GM12878 (cell line): ENCODE measurements around the gene LRCH4. TPM values are rescaled to one million over a fixed set of nuclear protein-coding genes. Genes with fewer than 3 reads are reported as not detected.
"Not testable (repeated sequence)": the region's sequence is repeated elsewhere in the genome, so short reads cannot be mapped to it uniquely, and the experiment has no call there.

Source experiments
- ATAC-seq: fragments of 200-7000 bp; cut with Tn5 transposase; 3 replicates; pipeline ENCODE4 v1.9.1; 2020; ENCODE audit warnings: mild to moderate bottlenecking, moderate library complexity
- BruUV-seq: library from RNA; stranded (reverse); fragments of 400-500 nt; replicated peaks from 2 replicates; lab custom pipeline; 2021; lab: Mats Ljungman, UMichigan
- CTCF ChIA-PET: fragments of 300-600 bp; sonication (Branson Sonifier 250); formaldehyde crosslinking; extraction: SDS; loops from one replicate; lab custom pipeline; 2021; ENCODE audit warnings: inconsistent platforms; lab: Yijun Ruan, JAX
- POLR2A ChIA-PET: fragments of 350-600 bp; formaldehyde crosslinking; extraction: SDS; loops from one replicate; lab custom pipeline; 2021; ENCODE audit warnings: inconsistent platforms; lab: Charles Lee
- RAD21 ChIA-PET: fragments of 300-600 bp; sonication (Branson Sonifier 250); formaldehyde crosslinking; loops from one replicate; lab custom pipeline; 2023; ENCODE audit warnings: antibody characterized with exemption; ENCODE audit not compliant: unreplicated experiment; lab: Charles Lee
- SMC1A ChIA-PET: fragments of 300-600 bp; sonication (Branson Sonifier 250); formaldehyde crosslinking; loops from one replicate; lab custom pipeline; 2023; ENCODE audit not compliant: unreplicated experiment, uncharacterized antibody; lab: Charles Lee
- DNase-seq: peaks from one replicate; pipeline ENCODE4 v3.0.0-alpha.2; 2011; ENCODE audit warnings: low read depth, low spot score
- FAIRE-seq: peaks from 3 replicates; lab custom pipeline; 2011; peaks lifted over from hg19 to GRCh38; lab: Jason Lieb, UNC
- H2AFZ ChIP-seq: 2 replicates; pipeline ENCODE4 v1.6.0; 2011; ENCODE audit warnings: low read depth, low read length, control low read depth; ENCODE audit not compliant: control insufficient read depth
- H3K27ac ChIP-seq: 2 replicates; pipeline ENCODE4 v1.5.1; 2011; ENCODE audit warnings: control low read depth; ENCODE audit not compliant: control insufficient read depth, insufficient read depth
- H3K27me3 ChIP-seq, 2 experiments: replicated peaks in 1 of 2; 2 replicates each; pipeline versions ENCODE4 v1.6.0 to v1.6.1; 2011; ENCODE audit warnings: low read length in 1 of 2; ENCODE audit not compliant: control insufficient read depth in 2 of 2, insufficient read depth in 2 of 2
- H3K36me3 ChIP-seq, 2 experiments: 2 replicates each; pipeline ENCODE4 v1.5.1; 2011; ENCODE audit warnings: low read length in 1 of 2; ENCODE audit not compliant: control insufficient read depth in 2 of 2, insufficient read depth in 2 of 2
- H3K4me1 ChIP-seq: 2 replicates; pipeline ENCODE4 v1.6.1; 2011; ENCODE audit warnings: mild to moderate bottlenecking, low read length, moderate library complexity, mixed read lengths; ENCODE audit not compliant: control insufficient read depth, insufficient read depth
- H3K4me2 ChIP-seq: 2 replicates; pipeline ENCODE4 v1.6.0; 2011; ENCODE audit warnings: control low read depth; ENCODE audit not compliant: control insufficient read depth, insufficient read depth
- H3K4me3 ChIP-seq: fragments of 200-600 bp; sonication (generic); 2 replicates; pipeline ENCODE4 v1.5.1; 2016
- H3K79me2 ChIP-seq: 2 replicates; pipeline ENCODE4 v1.6.0; 2011; ENCODE audit warnings: low read length; ENCODE audit not compliant: control insufficient read depth, insufficient read depth
- H3K9ac ChIP-seq: 2 replicates; pipeline ENCODE4 v1.8.0; 2011; ENCODE audit warnings: low read length, control low read depth, mixed read lengths; ENCODE audit not compliant: control insufficient read depth, insufficient read depth
- H3K9me3 ChIP-seq: replicated peaks from 3 replicates; pipeline ENCODE4 v1.5.1; 2011; ENCODE audit warnings: mild to moderate bottlenecking, low read length; ENCODE audit not compliant: control insufficient read depth, insufficient read depth
- H4K20me1 ChIP-seq: 2 replicates; pipeline ENCODE4 v1.6.0; 2011; ENCODE audit not compliant: control insufficient read depth, insufficient read depth
- BHLHE40 ChIP-seq, 2 experiments: fragments of 450-650 bp in 1 of 2; IDR thresholded peaks; 2 replicates each; pipeline ENCODE4 v1.6.1; 2011 to 2017; ENCODE audit warnings: low read depth in 2 of 2, borderline replicate concordance in 1 of 2, improper control_type of control experiment in 1 of 2, low read length in 1 of 2, mild to moderate bottlenecking in 1 of 2
- CEBPB ChIP-seq, 2 experiments: fragments of 150-350 bp in 1 of 2; IDR thresholded peaks; 2 replicates each; pipeline ENCODE4 v1.6.1; 2012 to 2014; ENCODE audit warnings: low read depth in 2 of 2, low read length in 2 of 2, borderline replicate concordance in 1 of 2, inconsistent platforms in 1 of 2
- DPF2 ChIP-seq: fragments of 450-650 bp; IDR thresholded peaks from 2 replicates; pipeline ENCODE4 v1.6.1; 2017; ENCODE audit warnings: mild to moderate bottlenecking
- E2F8 ChIP-seq: fragments of 450-650 bp; IDR thresholded peaks from 2 replicates; pipeline ENCODE4 v1.6.1; 2018; ENCODE audit warnings: mild to moderate bottlenecking, low read depth, moderate library complexity; ENCODE audit not compliant: partially characterized antibody
- EED ChIP-seq: sonication (generic); IDR thresholded peaks from 2 replicates; pipeline ENCODE4 v1.6.1; 2016; ENCODE audit warnings: antibody characterized with exemption, low read depth
- IRF4 ChIP-seq: IDR thresholded peaks from 2 replicates; pipeline ENCODE4 v1.6.1; 2011; ENCODE audit warnings: low read depth, low read length
- NBN ChIP-seq: fragments of 450-650 bp; IDR thresholded peaks from 2 replicates; pipeline ENCODE4 v1.6.1; 2016
- NFYA ChIP-seq: IDR thresholded peaks from 2 replicates; pipeline ENCODE4 v1.6.1; 2011; ENCODE audit warnings: low read depth, mild to moderate bottlenecking, low read length, improper control_type of control experiment, borderline replicate concordance
- RAD51 ChIP-seq: fragments of 450-650 bp; IDR thresholded peaks from 2 replicates; pipeline ENCODE4 v1.6.1; 2016; ENCODE audit warnings: moderate library complexity, mild to moderate bottlenecking, inconsistent platforms
- SPI1 ChIP-seq: IDR thresholded peaks from 2 replicates; pipeline ENCODE4 v1.6.1; 2011; ENCODE audit warnings: low read depth, mild to moderate bottlenecking, low read length, moderate library complexity, borderline replicate concordance; ENCODE audit not compliant: insufficient read depth
- ZBED1 ChIP-seq: IDR thresholded peaks from 2 replicates; pipeline ENCODE4 v1.6.1; 2016; ENCODE audit warnings: borderline replicate concordance
- WGBS: methylation state at CpG from one replicate; pipeline ENCODE4 v1.1.6; 2016; ENCODE audit warnings: low lambda C conversion rate; ENCODE audit not compliant: insufficient replicate concordance, insufficient coverage; ENCODE audit errors: missing lambda C conversion rate; 5-methylcytosine and 5-hydroxymethylcytosine counted together
- in situ Hi-C: fragments of 300-500 bp; cut with MboI; formaldehyde crosslinking; loops from 9 replicates; pipeline ENCODE4 v1.14.3; 2018; ENCODE audit warnings: mixed read lengths
- intact Hi-C: fragments of 100-400 bp; cut with micrococcal nuclease; formaldehyde crosslinking; loops from one replicate; pipeline ENCODE4 v1.14.2; 2022; ENCODE audit not compliant: unreplicated experiment
- polyA plus RNA-seq, 11 experiments: library from polyadenylated mRNA; depleted of rRNA in 4 of 11; unstranded in 6 of 11; stranded (reverse) in 5 of 11; fragments of >200 nt; fragmentation: Nextera tagmentation in 4 of 11; fragmentation: Illumina TruSeq in 1 of 11; extraction: Ambion mirVana in 4 of 11; extraction: Trizol in 1 of 11; gene quantifications; 1 replicate in 1 of 11; 2 replicates in 10 of 11; pipeline versions ENCODE4 v1.2.1 to v1.2.3, GENCODE V29; 2011 to 2016; ENCODE audit warnings: inconsistent platforms in 2 of 11, missing spikeins in 2 of 11, low read depth in 1 of 11
- total RNA-seq, 4 experiments: library from RNA; depleted of rRNA in 3 of 4; stranded (reverse); fragments of >200 nt in 3 of 4; fragmentation: Illumina TruSeq in 1 of 4; extraction: Trizol in 1 of 4; gene quantifications; 2 replicates each; pipeline versions ENCODE4 v1.2.1 to v1.2.3, GENCODE V29; 2013 to 2021

LRCH4 gene
- total and polyA plus RNA-seq, 10 of the 15 experiments (the other 5 are each of a cell fraction or from before 2014, with no cell fraction given): 0.58 to 96.7 (median 28.4) TPM

GRCh38 chr7:100548446-100548845 is 37.5 kb downstream of the LRCH4 start:
- H3K4me3 ChIP-seq, H3K9me3 ChIP-seq, BruUV-seq, in situ Hi-C loops, H3K4me2 ChIP-seq, H2AFZ ChIP-seq, FAIRE-seq, DNase-seq, ATAC-seq, H3K27me3 ChIP-seq, H4K20me1 ChIP-seq: not testable (repeated sequence)
- peaks cover 50% of the 10 kb centered on the region for H3K79me2 ChIP-seq
- ChIA-PET CTCF (interaction anchor here (0.7 to 7.9 kb wide), 10 partner anchors 10 to 144 kb away, joined by 3 to 101 read pairs (median 4); partner anchors contain the start of gene AGFG2), POLR2A (interaction anchor here (0.8 to 7.1 kb wide), 7 partner anchors 8 to 75 kb away, joined by 3 to 47 read pairs (median 5); partner anchors contain the start of genes AGFG2, FBXO24 and LRCH4), RAD21 (interaction anchor here (0.5 to 11.5 kb wide), 5 partner anchors 12 to 326 kb away, joined by 3 to 90 read pairs (median 8); partner anchors contain the start of genes SRRT and TSC22D4), SMC1A (interaction anchor here (1.0 to 10.6 kb wide), 6 partner anchors 9 to 38 kb away, joined by 3 to 127 read pairs (median 6); partner anchors contain the start of genes AGFG2, FBXO24 and LRCH4)
- peak overlapping the region; percentile 52; the same call in 1 of the 2 replicates for H3K9ac ChIP-seq
- H3K4me1 ChIP-seq: peaks cover 60% of the 10 kb centered on the region
- WGBS: 34% methylated on average over 5 of the region's 5 CpGs
- H3K27ac ChIP-seq: peak overlapping the region; percentile 99
- H3K36me3 ChIP-seq: peaks cover 8 to 29% of the 10 kb centered on the region in 2 experiments
- intact Hi-C loops: loop anchor here (5.0 to 10.0 kb wide), 2 partner anchors 71 to 184 kb away; partner anchors contain the start of gene TSC22D4

DNA sequence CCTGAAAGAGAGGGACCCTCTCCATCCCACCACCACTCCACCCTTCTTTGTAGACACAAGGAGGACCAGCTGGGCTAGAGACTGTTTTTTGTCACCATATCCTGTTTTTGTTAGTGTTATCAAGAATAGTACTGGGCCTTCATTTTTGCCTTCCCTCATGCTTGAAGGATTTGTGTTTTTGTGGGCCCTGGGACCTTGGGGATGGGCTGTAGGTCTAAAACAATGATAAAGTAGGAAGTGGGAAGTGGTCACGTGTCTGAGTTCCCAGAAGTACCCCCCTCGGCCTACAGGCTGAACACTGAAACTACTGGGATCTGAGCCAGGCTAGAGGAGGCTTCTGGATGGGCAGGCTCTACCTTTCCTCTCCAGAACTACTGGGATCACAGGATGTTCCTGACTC is 38.1 kb downstream of the LRCH4 start:
- POLR2A ChIA-PET: interaction anchor here (0.8 to 7.1 kb wide), 8 partner anchors 8 to 152 kb away, joined by 3 to 47 read pairs (median 5); partner anchors contain the start of genes AGFG2, FBXO24 and LRCH4
- 4% methylated on average over 2 of the region's 2 CpGs for whole genome bisulfite sequencing
- Histone ChIP-seq H3K9ac (peak overlapping the region; percentile 52), H3K27me3 (no peaks in the 10 kb centered on the region), H3K79me2 (peaks cover 53% of the 10 kb centered on the region), H3K27ac (peak overlapping the region; percentile 99), H3K4me3 (peak overlapping the region; percentile 56), H3K9me3 (no peaks in the 10 kb centered on the region), H3K36me3 (peaks cover 3 to 23% of the 10 kb centered on the region in 2 experiments), H2AFZ (no peak overlapping the region), H4K20me1 (no peaks in the 10 kb centered on the region), H3K4me2 (peak overlapping the region; percentile 88), H3K4me1 (peaks cover 64% of the 10 kb centered on the region)
- RAD21 ChIA-PET: interaction anchor here (1.1 to 11.5 kb wide), 5 partner anchors 12 to 69 kb away, joined by 3 to 90 read pairs (median 4); partner anchors contain the start of gene TSC22D4
- CTCF ChIA-PET: interaction anchor here (0.6 to 7.9 kb wide), 11 partner anchors 13 to 157 kb away, joined by 3 to 101 read pairs (median 4); partner anchors contain the start of gene POP7
- no peak for DNase-seq
- SMC1A ChIA-PET: interaction anchor here (1.0 to 10.6 kb wide), 7 partner anchors 9 to 68 kb away, joined by 3 to 127 read pairs (median 6); partner anchors contain the start of genes AGFG2, FBXO24 and LRCH4
- no peak for ATAC-seq
- in situ Hi-C loops: no loop called here
- FAIRE-seq: no peak
- intact Hi-C loops: loop anchor here (5.0 to 10.0 kb wide), 2 partner anchors 71 to 183 kb away; partner anchors contain the start of gene TSC22D4
- BruUV-seq: no TSS peak
- TF ChIP-seq IRF4 (0 out of 2 replicates have a peak, but pooled peaks have one; percentile 15), EED (peak; percentile 52; the same call in 1 of the 2 replicates), RAD51 (peak; percentile 60; the same call in 1 of the 2 replicates), BHLHE40 (IDR thresholded peaks at IDR 0.05; ENCODE audit: borderline replicate concordance in 1 of 2, low read depth in 2 of 2, low read length in 1 of 2) (peak; percentile 39; a peak in 2 of 4 replicates), CEBPB (IDR thresholded peaks at IDR 0.05; ENCODE audit: borderline replicate concordance in 1 of 2, low read depth in 2 of 2, low read length in 2 of 2) (no peak), DPF2 (no peak), SPI1 (peak; percentile 53), NBN (no peak), ZBED1 (no peak), E2F8 (no peak), NFYA (no peak)
